ENCODE data around the gene BBS1.
A peak's percentile ranks its signal among the peaks of the same experiment; 100 is the strongest.
"Not testable (repeated sequence)": the region's sequence is repeated elsewhere in the genome, so short reads cannot be mapped to it uniquely, and the experiment has no call there.

BBS1 gene

GRCh38 chr11:66510271-66510989 lies at the start of gene BBS1:
BBS1 (plus strand) TSS chr11:66510635; CDS start chr11:66510660, 25 bp downstream.
- peak; percentile 12 for DNase-seq

GRCh38 chr11:66462010-66462409 lies 48.4 kb upstream of the BBS1 start:
- DNase-seq = no peak

- no peak for DNase-seq
These were observed 47.5 kb upstream of the BBS1 start for GRCh38 chr11:66462911-66463310.

GRCh38 chr11:66464116-66464515 lies 46.3 kb upstream of the BBS1 start:
- DNase-seq = not testable (repeated sequence)

GRCh38 chr11:66464916-66465315 lies 45.5 kb upstream of the BBS1 start:
- DNase-seq = no peak

- no peak for DNase-seq
These were observed 44.8 kb upstream of the BBS1 start for GRCh38 chr11:66465373-66466224.

- peak; percentile 66 for DNase-seq
These were observed 44.0 kb upstream of the BBS1 start, which contains the start of gene PELI3 for GRCh38 chr11:66466225-66467033. PELI3 (plus strand) TSS chr11:66466905; CDS start chr11:66468129, 1,224 bp downstream.

GRCh38 chr11:66467034-66467659 lies 43.3 kb upstream of the BBS1 start:
- DNase-seq = no peak

- DNase-seq = no peak
These were observed 42.7 kb upstream of the BBS1 start for GRCh38 chr11:66467756-66468155.

- no peak for DNase-seq
These were observed 41.7 kb upstream of the BBS1 start for GRCh38 chr11:66468691-66469090.

GRCh38 chr11:66469441-66469840 lies 41.0 kb upstream of the BBS1 start:
- DNase-seq = no peak

GRCh38 chr11:66470015-66470414 lies 40.4 kb upstream of the BBS1 start:
- no peak for DNase-seq

- DNase-seq = no peak
These were observed 39.3 kb upstream of the BBS1 start for GRCh38 chr11:66471142-66471541.

- no peak for DNase-seq
These were observed 38.4 kb upstream of the BBS1 start for GRCh38 chr11:66472054-66472453.

GRCh38 chr11:66473167-66473566 lies 37.3 kb upstream of the BBS1 start:
- DNase-seq = no peak

- DNase-seq = no peak
These were observed 36.6 kb upstream of the BBS1 start for GRCh38 chr11:66473608-66474515.

- no peak for DNase-seq
These were observed 34.9 kb upstream of the BBS1 start for GRCh38 chr11:66475349-66476172.

GRCh38 chr11:66476173-66476840 lies 34.1 kb upstream of the BBS1 start:
- no peak for DNase-seq

- no peak for DNase-seq
These were observed 33.6 kb upstream of the BBS1 start for GRCh38 chr11:66476841-66477251.

Data from amniotic stem cell (primary cell).